Thoracic aorta (tissue), 2 donors: ENCODE results near the gene SRF. TPM values are rescaled to one million over a fixed set of nuclear protein-coding genes. Genes with fewer than 3 reads are reported as not detected.

Experiments
- ATAC-seq: fragments of 150-250 bp; one replicate; pipeline ENCODE4 v1.8.0; 2017; ENCODE audit warnings: low read depth; ENCODE audit not compliant: insufficient number of reproducible peaks, low FRiP score
- DNase-seq: peaks from one replicate; pipeline ENCODE4 v3.0.0-alpha.2; 2020; ENCODE audit warnings: low spot score
- H3K27ac ChIP-seq, 2 donors: fragments of 200-600 bp; sonication (generic); 1 replicate in 1 of 2; 2 replicates in 1 of 2; pipeline ENCODE4 v1.5.1; 2016; ENCODE audit warnings: mild to moderate bottlenecking in 2 of 2, moderate library complexity in 2 of 2
- H3K27me3 ChIP-seq: fragments of 200-600 bp; sonication (generic); replicated peaks from 2 replicates; pipeline ENCODE4 v1.6.0; 2016; ENCODE audit warnings: mild to moderate bottlenecking; ENCODE audit not compliant: insufficient read depth
- H3K36me3 ChIP-seq: fragments of 200-600 bp; sonication (generic); one replicate; pipeline ENCODE4 v1.5.1; 2016
- H3K4me1 ChIP-seq, 2 donors: fragments of 200-600 bp; sonication (generic); 1 replicate in 1 of 2; 2 replicates in 1 of 2; pipeline versions ENCODE4 v1.5.1 to v1.6.0; 2016; ENCODE audit warnings: low read depth in 2 of 2, mild to moderate bottlenecking in 1 of 2; ENCODE audit not compliant: control insufficient read depth in 1 of 2
- H3K4me3 ChIP-seq: fragments of 200-600 bp; sonication (generic); 2 replicates; pipeline ENCODE4 v1.5.1; 2016; ENCODE audit warnings: mild to moderate bottlenecking
- H3K9me3 ChIP-seq: fragments of 200-600 bp; sonication (generic); 2 replicates; pipeline ENCODE4 v1.5.1; 2016
- total RNA-seq, 2 donors: library from RNA; depleted of rRNA; stranded (reverse); fragments of >200 nt; gene quantifications; one replicate each; pipeline versions ENCODE4 v1.1.0 to v1.2.3, GENCODE V29; 2016
- TF ChIP-seq, protein P1 (sequence below): fragments of 200-600 bp; sonication (generic); IDR thresholded peaks from one replicate; pipeline ENCODE4 v1.5.1; 2019; ENCODE audit warnings: antibody characterized with exemption

Gene SRF
- total RNA-seq, 2 donors from 2014 or later = 79.5 to 99.0 TPM

- Histone ChIP-seq H3K27me3 (no peaks in the 10 kb centered on the region), H3K4me3 (no peak overlapping the region), H3K9me3 (no peaks in the 10 kb centered on the region), H3K36me3 (no peaks in the 10 kb centered on the region), H3K27ac (no peak overlapping the region), H3K4me1 (peaks cover 5 to 20% of the 10 kb centered on the region in 2 donors)
- TF ChIP-seq, protein P1, sequence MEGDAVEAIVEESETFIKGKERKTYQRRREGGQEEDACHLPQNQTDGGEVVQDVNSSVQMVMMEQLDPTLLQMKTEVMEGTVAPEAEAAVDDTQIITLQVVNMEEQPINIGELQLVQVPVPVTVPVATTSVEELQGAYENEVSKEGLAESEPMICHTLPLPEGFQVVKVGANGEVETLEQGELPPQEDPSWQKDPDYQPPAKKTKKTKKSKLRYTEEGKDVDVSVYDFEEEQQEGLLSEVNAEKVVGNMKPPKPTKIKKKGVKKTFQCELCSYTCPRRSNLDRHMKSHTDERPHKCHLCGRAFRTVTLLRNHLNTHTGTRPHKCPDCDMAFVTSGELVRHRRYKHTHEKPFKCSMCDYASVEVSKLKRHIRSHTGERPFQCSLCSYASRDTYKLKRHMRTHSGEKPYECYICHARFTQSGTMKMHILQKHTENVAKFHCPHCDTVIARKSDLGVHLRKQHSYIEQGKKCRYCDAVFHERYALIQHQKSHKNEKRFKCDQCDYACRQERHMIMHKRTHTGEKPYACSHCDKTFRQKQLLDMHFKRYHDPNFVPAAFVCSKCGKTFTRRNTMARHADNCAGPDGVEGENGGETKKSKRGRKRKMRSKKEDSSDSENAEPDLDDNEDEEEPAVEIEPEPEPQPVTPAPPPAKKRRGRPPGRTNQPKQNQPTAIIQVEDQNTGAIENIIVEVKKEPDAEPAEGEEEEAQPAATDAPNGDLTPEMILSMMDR = no peak
- ATAC-seq (no peak), DNase-seq (no peak)
Measured at GRCh38 chr6:43147691-43148477, 23.2 kb upstream of the SRF start.

GRCh38 chr6:43149265-43149664 lies 21.8 kb upstream of the SRF start:
- TF ChIP-seq, protein P1 = no peak
- no peaks in the 10 kb centered on the region for H3K27me3 ChIP-seq
- DNase-seq (no peak), ATAC-seq (no peak)
- H3K4me3 ChIP-seq = no peak overlapping the region
- H3K36me3 ChIP-seq = no peaks in the 10 kb centered on the region
- H3K4me1 ChIP-seq = peaks cover 5 to 15% of the 10 kb centered on the region in 2 donors
- no peak overlapping the region for H3K27ac ChIP-seq
- no peaks in the 10 kb centered on the region for H3K9me3 ChIP-seq

GRCh38 chr6:43150051-43150751 lies 20.9 kb upstream of the SRF start:
- no peak overlapping the region for H3K4me3 ChIP-seq
- H3K27me3 ChIP-seq = no peaks in the 10 kb centered on the region
- ATAC-seq (no peak), DNase-seq (no peak)
- H3K27ac ChIP-seq = peak overlapping the region in 1 of 2 donors; percentile 46
- H3K36me3 ChIP-seq = no peaks in the 10 kb centered on the region
- TF ChIP-seq, protein P1 = no peak
- H3K9me3 ChIP-seq = no peaks in the 10 kb centered on the region
- peaks cover 5 to 15% of the 10 kb centered on the region in 2 donors for H3K4me1 ChIP-seq

GRCh38 chr6:43159599-43159998 lies 11.5 kb upstream of the SRF start:
- Histone ChIP-seq H3K4me3 (no peak overlapping the region), H3K9me3 (no peaks in the 10 kb centered on the region), H3K27ac (no peak overlapping the region), H3K27me3 (no peaks in the 10 kb centered on the region), H3K4me1 (no peaks in the 10 kb centered on the region), H3K36me3 (no peaks in the 10 kb centered on the region)
- ATAC-seq (no peak), DNase-seq (no peak)
- TF ChIP-seq, protein P1 = no peak

- TF ChIP-seq, protein P1 = no peak
- DNase-seq = no peak
- no peaks in the 10 kb centered on the region for H3K27me3 ChIP-seq
- no peak overlapping the region for H3K27ac ChIP-seq
- H3K36me3 ChIP-seq = no peaks in the 10 kb centered on the region
- no peaks in the 10 kb centered on the region for H3K9me3 ChIP-seq
- H3K4me3 ChIP-seq = no peak overlapping the region
- ATAC-seq = no peak
- H3K4me1 ChIP-seq = no peaks in the 10 kb centered on the region
Measured at GRCh38 chr6:43163899-43164298, 7.2 kb upstream of the SRF start.
